GM19193 (cell line): ENCODE measurements around the gene ABCC4.

Experiments used
- POLR2A ChIP-seq: IDR thresholded peaks from 4 replicates; pipeline ENCODE4 v1.6.1; 2011; ENCODE audit not compliant: insufficient read depth, insufficient read length; ENCODE audit errors: extremely low read depth

Gene ABCC4

GRCh38 chr13:95106562-95106961, 194.7 kb downstream of the ABCC4 start:
- no peak for TF ChIP-seq POLR2A

DNA sequence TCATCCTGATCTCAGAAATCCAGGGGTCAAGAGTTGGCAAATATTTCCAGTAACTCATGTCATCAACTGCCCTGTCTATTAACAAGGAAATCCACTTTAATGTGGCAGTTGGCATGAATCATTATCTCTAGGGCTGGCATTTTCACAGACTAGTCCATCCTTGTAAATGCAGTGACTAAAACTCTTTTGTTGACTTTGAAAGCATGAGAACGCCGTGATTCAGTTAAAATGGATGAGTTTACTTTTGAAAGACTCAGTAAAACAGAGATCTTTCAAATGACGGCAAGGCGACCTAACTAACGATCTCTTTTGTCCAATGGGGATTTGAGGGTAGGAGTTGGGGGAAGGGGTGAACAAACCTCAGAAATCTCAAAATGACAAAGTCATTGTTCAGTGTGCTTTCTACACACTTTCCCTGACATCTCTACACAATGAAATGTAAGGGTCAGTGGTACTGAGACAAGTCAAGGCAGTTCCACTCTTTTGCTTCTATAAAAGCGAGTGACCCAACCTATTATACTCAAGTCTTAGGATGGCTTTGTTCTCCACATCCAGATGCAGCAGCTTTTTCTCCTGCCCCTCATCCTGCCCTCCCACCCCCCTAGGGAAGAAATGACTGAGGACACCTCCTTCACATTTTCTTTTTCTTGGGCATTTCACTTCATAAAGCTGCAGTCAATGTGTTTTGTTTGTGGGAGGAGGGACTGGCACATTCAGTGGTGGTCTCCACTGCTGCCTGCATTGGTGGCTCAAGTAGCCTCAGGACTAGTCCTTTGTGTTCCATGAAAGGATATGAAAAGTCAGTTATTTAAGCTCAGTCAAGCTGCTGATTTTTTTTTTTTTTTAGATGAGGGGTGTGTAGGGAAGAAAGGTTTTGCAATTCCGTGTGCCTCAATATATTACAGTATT, 200.5 kb downstream of the ABCC4 start:
- TF ChIP-seq POLR2A: no peak

- TF ChIP-seq POLR2A: no peak
Measured at GRCh38 chr13:95099541-95099940, 201.7 kb downstream of the ABCC4 start.

- no peak for TF ChIP-seq POLR2A
Measured at GRCh38 chr13:95098916-95099315, 202.3 kb downstream of the ABCC4 start.

GRCh38 chr13:95091755-95092154, 209.5 kb downstream of the ABCC4 start:
- no peak for TF ChIP-seq POLR2A

GRCh38 chr13:95087746-95088305, 213.4 kb downstream of the ABCC4 start:
- TF ChIP-seq POLR2A: no peak

DNA sequence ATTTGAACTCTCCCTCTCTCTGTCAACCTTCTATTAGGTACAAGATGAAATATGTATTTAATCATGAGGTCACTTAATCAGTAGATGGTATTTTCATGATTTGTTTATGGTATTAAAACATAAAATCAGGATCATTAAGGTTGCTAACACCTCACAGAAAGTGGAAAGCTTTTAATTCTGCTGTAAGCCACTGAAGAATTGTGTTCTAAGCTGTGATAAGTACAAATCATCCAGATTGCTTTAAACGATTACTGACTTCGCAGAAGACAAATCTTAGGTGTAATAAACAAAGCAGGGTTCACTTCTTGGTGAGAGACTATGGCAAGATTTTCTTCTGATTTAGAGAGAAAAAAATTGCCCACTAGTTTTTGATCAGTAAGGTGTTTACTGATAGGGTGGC, 214.5 kb downstream of the ABCC4 start:
- no peak for TF ChIP-seq POLR2A

GRCh38 chr13:95083758-95084157, 217.5 kb downstream of the ABCC4 start:
- TF ChIP-seq POLR2A: no peak

DNA sequence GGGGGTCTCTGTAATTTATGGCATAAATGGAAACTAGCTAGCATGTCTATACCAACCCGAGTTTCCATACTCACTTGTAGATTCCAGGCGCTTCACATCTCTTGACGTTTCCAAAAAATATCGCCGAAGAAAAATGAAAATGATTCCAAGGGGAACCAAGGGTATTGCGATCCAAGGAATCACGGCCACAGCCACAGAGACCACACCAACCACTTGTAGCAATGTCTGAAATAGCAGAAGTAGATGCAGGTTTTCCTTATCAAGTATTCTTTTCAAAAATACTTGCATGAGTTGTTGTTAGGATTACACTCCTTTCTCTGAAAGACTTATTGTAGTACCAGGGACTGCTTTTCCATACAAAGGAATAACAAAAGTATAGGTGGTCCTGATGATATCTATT, 218.2 kb downstream of the ABCC4 start:
- TF ChIP-seq POLR2A: no peak

DNA sequence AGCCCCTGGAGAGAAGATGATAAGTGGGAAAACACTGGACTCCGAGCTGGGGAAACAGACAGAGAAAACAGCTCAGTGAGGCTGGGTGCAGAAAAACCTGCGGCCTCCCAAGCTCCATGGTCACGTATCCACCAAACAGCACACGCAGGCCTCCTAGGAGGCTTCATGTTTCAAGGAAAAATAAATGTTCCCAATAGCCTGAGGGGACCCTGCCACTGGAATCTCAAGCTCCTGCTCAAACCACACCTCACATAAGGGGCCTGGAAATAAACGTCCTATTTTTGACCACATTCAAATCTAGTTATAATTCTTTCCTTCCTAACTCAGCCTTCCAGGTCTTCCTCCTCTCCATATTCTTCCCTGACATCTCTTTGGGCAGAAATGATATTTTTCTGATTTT, 225.7 kb downstream of the ABCC4 start:
- TF ChIP-seq POLR2A: no peak

- no peak for TF ChIP-seq POLR2A
Measured at GRCh38 chr13:95074820-95075219, 226.4 kb downstream of the ABCC4 start.

DNA sequence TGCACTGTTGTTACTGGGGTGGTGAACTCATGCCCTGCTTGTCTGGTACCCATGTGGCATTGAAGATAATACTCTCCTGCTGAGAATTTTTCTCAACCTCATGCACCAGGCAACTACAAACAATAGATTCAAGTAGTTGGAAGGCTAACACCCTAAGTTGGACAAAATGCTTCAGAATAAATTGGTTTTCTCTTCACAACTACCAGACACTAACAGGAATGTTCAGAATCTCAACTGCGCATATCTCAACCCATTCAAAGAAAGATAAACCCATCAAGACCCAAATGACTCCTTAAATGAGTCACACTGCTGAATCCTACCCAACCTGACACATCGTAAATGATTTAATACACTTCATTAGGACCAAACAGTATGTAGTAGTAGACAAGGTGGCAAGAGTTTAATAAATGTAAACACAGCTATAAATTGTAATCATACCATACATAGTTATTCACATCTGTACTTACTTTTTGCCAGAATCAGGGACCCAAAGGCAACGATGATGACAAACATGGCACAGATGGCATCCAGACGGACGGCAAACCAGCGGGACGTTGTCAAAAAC, 227.4 kb downstream of the ABCC4 start:
- TF ChIP-seq POLR2A: no peak

DNA sequence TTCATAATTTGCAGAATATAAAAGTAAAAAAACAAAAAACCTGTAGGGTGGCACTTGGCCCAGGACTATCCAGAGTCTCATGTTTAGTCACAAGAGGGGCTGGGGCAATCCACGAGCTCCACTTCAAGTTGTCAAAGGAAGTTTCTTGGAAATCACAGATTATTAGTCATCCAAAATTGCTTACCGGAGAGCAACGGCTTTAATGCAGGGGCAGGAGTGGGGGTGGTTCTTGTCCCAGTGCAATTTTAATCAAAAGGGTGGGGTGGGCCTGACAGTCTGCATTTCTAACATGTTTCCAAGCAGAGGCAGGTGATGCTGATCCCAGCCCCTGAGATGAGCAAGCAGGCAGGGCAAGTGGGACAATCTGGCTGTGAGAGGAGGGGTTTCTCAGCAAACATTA, 233.9 kb downstream of the ABCC4 start:
- no peak for TF ChIP-seq POLR2A

GRCh38 chr13:95060014-95060519, 241.2 kb downstream of the ABCC4 start:
- TF ChIP-seq POLR2A: no peak

DNA sequence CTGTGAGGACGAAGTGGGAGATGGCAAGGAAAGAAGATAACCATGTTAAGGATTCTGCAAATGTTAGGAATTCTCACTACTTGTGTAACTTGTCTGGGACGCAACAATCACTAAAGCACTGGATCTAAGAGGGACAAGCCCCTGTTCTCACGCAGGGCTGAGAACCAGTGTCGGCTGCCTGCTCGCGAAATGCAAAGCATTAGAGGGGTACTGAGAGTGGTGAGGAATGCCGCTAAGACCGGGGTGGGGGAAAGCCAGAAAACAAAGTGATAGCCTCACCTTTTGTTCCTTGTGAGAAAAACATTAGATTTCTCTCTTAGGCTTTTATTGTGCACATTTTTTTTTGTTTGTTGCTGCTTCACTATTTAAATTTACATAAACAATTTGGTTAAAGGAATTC, 241.9 kb downstream of the ABCC4 start:
- no peak for TF ChIP-seq POLR2A

- TF ChIP-seq POLR2A: no peak
Measured at GRCh38 chr13:95058680-95059079, 242.6 kb downstream of the ABCC4 start.
